ENCODE results near the gene SLFN12L. TPM values are rescaled to one million over a fixed set of nuclear protein-coding genes. Genes with fewer than 3 reads are reported as not detected.

The SLFN12L gene
- total and polyA plus RNA-seq, 9 of the 15 experiments (the other 6 are each of a cell fraction or from before 2014, with no cell fraction given): 0.04 to 0.31 (median 0.08) TPM; not detected in 3

- 0 out of 4 replicates have a peak, but pooled peaks of 1 of the 2 experiments have one; percentile 26 for TF ChIP-seq MLLT1 (IDR thresholded peaks at IDR 0.05)
- TF ChIP-seq JUND (IDR thresholded peaks at IDR 0.05; ENCODE audit: borderline replicate concordance, low read depth, low read length): 0 out of 2 replicates have a peak, but pooled peaks have one; percentile 13
- no peak for TF ChIP-seq JUND (tag; IDR thresholded peaks at IDR 0.05; ENCODE audit: borderline replicate concordance, low read depth, low read length)
- TF ChIP-seq ZBTB40 (IDR thresholded peaks at IDR 0.05): peak; percentile 74
- TF ChIP-seq ZBTB40 (CRISPR knock-in tag; IDR thresholded peaks at IDR 0.05): no peak
- no peak for TF ChIP-seq E2F4 (CRISPR knock-in tag; IDR thresholded peaks at IDR 0.05; ENCODE audit: low read depth)
- peak; percentile 29 for TF ChIP-seq RBM25 (IDR thresholded peaks at IDR 0.05; ENCODE audit: low read depth, low read length, severe bottlenecking)
- TF ChIP-seq AFF1 (IDR thresholded peaks at IDR 0.05; ENCODE audit: low read depth in 1 of 2, partially characterized antibody in 2 of 2): peak in 1 of 2 experiments; percentile 5
Observed at GRCh38 chr17:35568561-35568960, 31.1 kb upstream of the SLFN12L start (continued).

Measured in K562 (cell line).